MM.1S (cell line): ENCODE results near the gene KLHL2.

Experiments used
- DNase-seq: peaks from one replicate; pipeline ENCODE4 v3.0.0-alpha.2; 2015
- H2AFZ ChIP-seq: fragments of 300-600 bp; sonication (generic); 2 replicates; pipeline ENCODE4 v1.6.0; 2016; ENCODE audit warnings: antibody characterized with exemption, low read length
- H3F3A ChIP-seq: fragments of 300-600 bp; sonication (generic); 2 replicates; pipeline ENCODE4 v1.6.1; 2016; ENCODE audit warnings: mild to moderate bottlenecking, antibody characterized with exemption, low read length, moderate library complexity, mixed read lengths; ENCODE audit not compliant: insufficient read depth
- H3K27ac ChIP-seq: fragments of 300-600 bp; sonication (generic); 2 replicates; pipeline ENCODE4 v1.5.1; 2016; ENCODE audit warnings: mild to moderate bottlenecking, low read length
- H3K27me3 ChIP-seq: fragments of 300-600 bp; sonication (generic); replicated peaks from 2 replicates; pipeline ENCODE4 v1.6.0; 2016; ENCODE audit warnings: low read length; ENCODE audit not compliant: insufficient read depth
- H3K36me3 ChIP-seq: fragments of 300-600 bp; sonication (generic); replicated peaks from 2 replicates; pipeline ENCODE4 v1.6.1; 2016; ENCODE audit warnings: mild to moderate bottlenecking, low read length, mixed read lengths; ENCODE audit not compliant: insufficient read depth
- H3K4me1 ChIP-seq: fragments of 300-600 bp; sonication (generic); 2 replicates; pipeline ENCODE4 v1.6.1; 2016; ENCODE audit warnings: low read length, mixed read lengths
- H3K4me2 ChIP-seq: fragments of 300-600 bp; sonication (generic); 2 replicates; pipeline ENCODE4 v1.6.0; 2016; ENCODE audit warnings: low read depth, low read length
- H3K4me3 ChIP-seq: fragments of 300-600 bp; sonication (generic); 2 replicates; pipeline ENCODE4 v1.5.1; 2016; ENCODE audit warnings: low read length, mixed read lengths
- H3K79me2 ChIP-seq: fragments of 300-600 bp; sonication (generic); 2 replicates; pipeline ENCODE4 v1.6.1; 2016; ENCODE audit warnings: mixed run types, low read length, mixed read lengths
- H3K9ac ChIP-seq: fragments of 300-600 bp; sonication (generic); 2 replicates; pipeline ENCODE4 v1.6.1; 2016; ENCODE audit warnings: low read length, mixed read lengths
- H3K9me2 ChIP-seq: fragments of 300-600 bp; sonication (generic); replicated peaks from 2 replicates; pipeline ENCODE4 v1.6.1; 2016; ENCODE audit warnings: mild to moderate bottlenecking, low read length, mixed read lengths; ENCODE audit not compliant: insufficient read depth
- H3K9me3 ChIP-seq: fragments of 300-600 bp; sonication (generic); replicated peaks from 2 replicates; pipeline ENCODE4 v1.6.1; 2016; ENCODE audit warnings: mild to moderate bottlenecking, low read length, mixed read lengths; ENCODE audit not compliant: insufficient read depth
- H4K20me1 ChIP-seq: fragments of 300-600 bp; sonication (generic); 2 replicates; pipeline ENCODE4 v1.6.1; 2016; ENCODE audit warnings: mild to moderate bottlenecking, low read length, moderate library complexity, mixed read lengths; ENCODE audit not compliant: insufficient read depth
- EZH2 ChIP-seq: fragments of 300-600 bp; sonication (generic); optimal IDR thresholded peaks from 2 replicates; pipeline ENCODE3; 2017; ENCODE audit warnings: low read depth, mild to moderate bottlenecking, antibody characterized with exemption, low read length, mixed read lengths
- EZH2phosphoT487 ChIP-seq: fragments of 300-600 bp; sonication (generic); IDR thresholded peaks from 2 replicates; pipeline ENCODE4 v1.6.1; 2018; ENCODE audit warnings: antibody characterized with exemption, low read length
- TF ChIP-seq, protein P1 (sequence below): fragments of 300-600 bp; sonication (generic); IDR thresholded peaks from 2 replicates; pipeline ENCODE4 v1.5.1; 2016; ENCODE audit warnings: antibody characterized with exemption, low read length, mixed read lengths

The KLHL2 gene

DNA sequence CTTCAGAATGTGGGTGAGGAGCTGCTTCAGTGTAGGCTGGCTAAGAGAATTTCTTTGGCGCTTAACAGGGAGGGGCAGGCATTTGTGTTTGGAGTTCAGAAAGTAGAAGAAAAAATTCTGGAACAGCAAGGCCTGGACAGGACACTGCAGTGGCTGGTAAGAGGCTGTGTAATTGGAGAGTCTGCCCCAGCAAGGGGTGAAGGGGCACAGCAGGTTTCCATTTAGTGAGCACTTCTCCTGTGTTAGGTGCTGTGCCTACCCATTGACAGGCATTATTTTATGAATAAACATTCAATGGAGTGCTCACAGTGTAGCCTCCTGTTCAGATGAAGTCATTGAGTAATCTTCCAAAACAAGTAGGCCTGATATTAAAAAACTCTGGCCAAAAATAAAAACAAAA, 160.8 kb downstream of the KLHL2 start:
- TF ChIP-seq EZH2phosphoT487 (no peak), EZH2 (no peak)
- TF ChIP-seq, protein P1, sequence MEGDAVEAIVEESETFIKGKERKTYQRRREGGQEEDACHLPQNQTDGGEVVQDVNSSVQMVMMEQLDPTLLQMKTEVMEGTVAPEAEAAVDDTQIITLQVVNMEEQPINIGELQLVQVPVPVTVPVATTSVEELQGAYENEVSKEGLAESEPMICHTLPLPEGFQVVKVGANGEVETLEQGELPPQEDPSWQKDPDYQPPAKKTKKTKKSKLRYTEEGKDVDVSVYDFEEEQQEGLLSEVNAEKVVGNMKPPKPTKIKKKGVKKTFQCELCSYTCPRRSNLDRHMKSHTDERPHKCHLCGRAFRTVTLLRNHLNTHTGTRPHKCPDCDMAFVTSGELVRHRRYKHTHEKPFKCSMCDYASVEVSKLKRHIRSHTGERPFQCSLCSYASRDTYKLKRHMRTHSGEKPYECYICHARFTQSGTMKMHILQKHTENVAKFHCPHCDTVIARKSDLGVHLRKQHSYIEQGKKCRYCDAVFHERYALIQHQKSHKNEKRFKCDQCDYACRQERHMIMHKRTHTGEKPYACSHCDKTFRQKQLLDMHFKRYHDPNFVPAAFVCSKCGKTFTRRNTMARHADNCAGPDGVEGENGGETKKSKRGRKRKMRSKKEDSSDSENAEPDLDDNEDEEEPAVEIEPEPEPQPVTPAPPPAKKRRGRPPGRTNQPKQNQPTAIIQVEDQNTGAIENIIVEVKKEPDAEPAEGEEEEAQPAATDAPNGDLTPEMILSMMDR: no peak
- Histone ChIP-seq H3K9ac (no peak overlapping the region), H3K9me2 (no peaks in the 10 kb centered on the region), H3K4me3 (no peak overlapping the region), H3K4me1 (no peaks in the 10 kb centered on the region), H4K20me1 (no peaks in the 10 kb centered on the region), H3K27me3 (no peaks in the 10 kb centered on the region), H3K27ac (no peak overlapping the region), H3F3A (no peaks in the 10 kb centered on the region), H3K9me3 (no peaks in the 10 kb centered on the region), H3K4me2 (no peak overlapping the region), H3K36me3 (no peaks in the 10 kb centered on the region), H3K79me2 (no peaks in the 10 kb centered on the region), H2AFZ (no peak overlapping the region)
- DNase-seq: no peak

DNA sequence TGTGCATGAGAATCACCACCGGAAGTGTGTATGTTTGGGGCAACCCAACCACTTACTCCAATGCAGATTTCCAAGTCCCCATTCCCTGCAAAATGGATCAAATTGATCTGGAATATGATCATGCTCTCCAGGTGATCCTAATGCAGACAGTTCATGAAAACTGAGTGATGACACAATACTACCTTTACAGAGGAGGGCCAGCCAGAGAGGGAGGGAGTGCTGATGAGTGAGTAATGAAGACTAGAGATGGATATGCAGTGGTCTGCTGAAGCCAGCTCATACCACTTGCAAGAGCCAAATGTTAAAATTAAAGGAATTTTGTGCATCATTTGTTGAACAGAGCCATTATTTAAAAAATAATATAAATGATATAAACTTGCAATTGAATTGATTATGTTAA, 161.2 kb downstream of the KLHL2 start:
- no peak overlapping the region for H2AFZ ChIP-seq
- TF ChIP-seq, protein P1: no peak
- TF ChIP-seq EZH2 (no peak), EZH2phosphoT487 (no peak)
- no peaks in the 10 kb centered on the region for H3K79me2 ChIP-seq
- H3F3A ChIP-seq: no peaks in the 10 kb centered on the region
- no peak overlapping the region for H3K9ac ChIP-seq
- DNase-seq: no peak
- no peaks in the 10 kb centered on the region for H3K9me2 ChIP-seq
- no peak overlapping the region for H3K4me2 ChIP-seq
- no peaks in the 10 kb centered on the region for H4K20me1 ChIP-seq
- no peaks in the 10 kb centered on the region for H3K27me3 ChIP-seq
- no peak overlapping the region for H3K27ac ChIP-seq
- no peaks in the 10 kb centered on the region for H3K36me3 ChIP-seq
- H3K9me3 ChIP-seq: no peaks in the 10 kb centered on the region
- no peak overlapping the region for H3K4me3 ChIP-seq
- H3K4me1 ChIP-seq: no peaks in the 10 kb centered on the region

DNA sequence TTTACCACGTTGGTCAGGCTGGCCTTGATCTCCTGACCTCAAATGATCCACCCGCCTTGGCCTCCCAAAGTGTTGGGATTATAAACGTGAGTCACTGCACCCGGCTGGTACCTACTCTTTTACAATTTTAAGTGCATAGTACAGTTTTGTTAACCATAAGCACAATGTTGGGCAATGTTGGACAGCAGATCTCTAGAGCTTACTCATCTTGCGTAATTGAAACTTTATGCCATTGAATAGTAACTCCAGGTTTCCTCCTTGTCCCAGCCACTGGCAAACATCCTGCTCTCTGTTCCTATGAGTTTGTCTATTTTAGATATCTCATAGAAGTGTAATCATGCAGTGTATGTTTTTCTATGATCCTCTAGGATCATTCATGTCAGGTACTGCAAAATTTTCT, 162.2 kb downstream of the KLHL2 start:
- H3K4me3 ChIP-seq: no peak overlapping the region
- no peaks in the 10 kb centered on the region for H3F3A ChIP-seq
- no peaks in the 10 kb centered on the region for H3K9me2 ChIP-seq
- H3K4me2 ChIP-seq: no peak overlapping the region
- no peaks in the 10 kb centered on the region for H3K27me3 ChIP-seq
- no peaks in the 10 kb centered on the region for H3K36me3 ChIP-seq
- H3K9ac ChIP-seq: no peak overlapping the region
- H3K9me3 ChIP-seq: no peaks in the 10 kb centered on the region
- no peaks in the 10 kb centered on the region for H3K79me2 ChIP-seq
- no peak overlapping the region for H3K27ac ChIP-seq
- H2AFZ ChIP-seq: no peak overlapping the region
- no peak for DNase-seq
- H4K20me1 ChIP-seq: no peaks in the 10 kb centered on the region
- TF ChIP-seq, protein P1: no peak
- no peak for TF ChIP-seq EZH2
- no peak for TF ChIP-seq EZH2phosphoT487
- no peaks in the 10 kb centered on the region for H3K4me1 ChIP-seq

DNA sequence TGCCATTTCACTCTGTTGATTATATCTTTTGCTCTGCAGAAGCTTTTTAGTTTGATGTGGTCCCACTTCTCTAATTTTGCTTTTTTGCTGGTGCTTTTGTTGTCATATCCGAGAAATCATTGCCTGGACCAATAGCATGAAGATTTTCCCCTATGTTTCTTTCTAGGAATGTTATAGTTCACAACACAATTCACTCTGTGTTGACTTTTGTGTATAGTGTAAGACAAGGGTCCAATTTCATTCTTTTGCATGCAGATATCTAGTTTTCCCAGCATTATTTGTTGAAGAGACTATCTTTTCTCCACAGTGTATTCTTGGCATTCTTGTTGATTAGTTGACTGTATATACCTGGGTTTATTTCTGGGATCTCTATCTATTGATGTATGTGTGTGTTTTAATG, 163.2 kb downstream of the KLHL2 start:
- H3K27me3 ChIP-seq: no peaks in the 10 kb centered on the region
- H3K27ac ChIP-seq: no peak overlapping the region
- no peaks in the 10 kb centered on the region for H3F3A ChIP-seq
- no peaks in the 10 kb centered on the region for H3K4me1 ChIP-seq
- no peak for DNase-seq
- H2AFZ ChIP-seq: no peak overlapping the region
- H3K36me3 ChIP-seq: no peaks in the 10 kb centered on the region
- no peak overlapping the region for H3K9ac ChIP-seq
- no peaks in the 10 kb centered on the region for H4K20me1 ChIP-seq
- no peak overlapping the region for H3K4me3 ChIP-seq
- no peaks in the 10 kb centered on the region for H3K9me2 ChIP-seq
- no peaks in the 10 kb centered on the region for H3K9me3 ChIP-seq
- no peaks in the 10 kb centered on the region for H3K79me2 ChIP-seq
- no peak overlapping the region for H3K4me2 ChIP-seq
- TF ChIP-seq EZH2 (no peak), EZH2phosphoT487 (no peak)
- TF ChIP-seq, protein P1: no peak
